Measurements from ENCODE around the gene SDR42E2.

DNA sequence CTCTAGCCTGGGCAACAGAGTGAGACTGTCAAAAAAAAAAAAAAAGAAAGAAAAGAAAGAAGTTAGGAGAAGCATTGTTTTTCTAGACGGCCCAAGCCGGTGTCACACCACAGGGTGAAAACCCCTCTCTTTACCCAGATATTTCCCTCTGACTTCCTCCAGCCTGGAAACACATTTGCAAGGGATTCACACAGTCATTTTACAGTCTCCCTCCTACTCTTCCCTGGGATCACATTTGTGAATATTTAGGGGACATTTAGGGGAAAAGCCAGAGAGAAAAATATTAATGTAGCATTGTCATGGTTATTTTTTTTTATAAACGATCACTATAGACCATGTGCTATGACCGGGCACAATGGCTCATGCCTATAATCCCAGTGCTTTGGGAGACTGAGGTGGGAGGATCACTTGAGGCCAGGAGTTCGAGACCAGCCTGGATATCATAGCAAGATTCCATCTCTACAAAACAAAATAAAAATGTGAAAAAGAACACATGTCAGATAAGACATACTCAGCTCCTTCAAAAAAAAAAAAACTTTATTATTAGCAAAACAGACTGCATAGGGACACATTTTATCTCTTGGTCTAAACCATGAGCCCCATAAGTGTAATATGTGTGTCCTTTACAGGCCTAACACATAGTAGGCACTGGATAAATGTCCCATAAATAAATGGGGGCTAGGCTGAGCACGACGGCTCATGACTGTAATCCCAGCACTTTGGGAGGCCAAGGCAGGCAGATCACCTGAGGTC, 10.9 kb upstream of the SDR42E2 start:
- TF ChIP-seq, protein P1, sequence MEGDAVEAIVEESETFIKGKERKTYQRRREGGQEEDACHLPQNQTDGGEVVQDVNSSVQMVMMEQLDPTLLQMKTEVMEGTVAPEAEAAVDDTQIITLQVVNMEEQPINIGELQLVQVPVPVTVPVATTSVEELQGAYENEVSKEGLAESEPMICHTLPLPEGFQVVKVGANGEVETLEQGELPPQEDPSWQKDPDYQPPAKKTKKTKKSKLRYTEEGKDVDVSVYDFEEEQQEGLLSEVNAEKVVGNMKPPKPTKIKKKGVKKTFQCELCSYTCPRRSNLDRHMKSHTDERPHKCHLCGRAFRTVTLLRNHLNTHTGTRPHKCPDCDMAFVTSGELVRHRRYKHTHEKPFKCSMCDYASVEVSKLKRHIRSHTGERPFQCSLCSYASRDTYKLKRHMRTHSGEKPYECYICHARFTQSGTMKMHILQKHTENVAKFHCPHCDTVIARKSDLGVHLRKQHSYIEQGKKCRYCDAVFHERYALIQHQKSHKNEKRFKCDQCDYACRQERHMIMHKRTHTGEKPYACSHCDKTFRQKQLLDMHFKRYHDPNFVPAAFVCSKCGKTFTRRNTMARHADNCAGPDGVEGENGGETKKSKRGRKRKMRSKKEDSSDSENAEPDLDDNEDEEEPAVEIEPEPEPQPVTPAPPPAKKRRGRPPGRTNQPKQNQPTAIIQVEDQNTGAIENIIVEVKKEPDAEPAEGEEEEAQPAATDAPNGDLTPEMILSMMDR (IDR thresholded peaks at IDR 0.05) = no peak
- TF ChIP-seq POLR2A (IDR thresholded peaks at IDR 0.05) = no peak
